HK-2 (cell line): Measurements from ENCODE around the gene RANBP10.

Experiments
- DNase-seq: peaks from one replicate; pipeline ENCODE4 v3.0.0-alpha.2; 2018; ENCODE audit not compliant: unreplicated experiment

The RANBP10 gene

DNA sequence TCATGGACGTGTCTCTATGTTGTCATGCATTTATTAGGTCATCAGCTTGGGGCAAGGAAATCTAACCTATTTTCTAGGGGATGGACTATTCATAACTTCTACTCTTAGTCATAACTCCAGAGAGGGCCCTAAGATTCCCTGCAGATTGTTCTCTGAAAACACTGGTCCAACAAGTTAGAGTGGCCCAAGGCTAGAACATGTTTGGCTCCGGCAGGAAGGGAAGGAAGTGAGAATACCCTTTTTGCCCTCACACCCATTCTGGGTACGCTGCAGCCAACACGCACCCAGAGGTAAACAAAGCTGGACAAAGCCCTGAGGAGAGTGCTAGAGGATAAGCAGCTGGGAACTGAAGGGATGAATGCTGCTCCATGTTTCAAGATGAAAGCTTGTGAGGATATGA is 129.8 kb downstream of the RANBP10 start:
- DNase-seq: no peak

DNA sequence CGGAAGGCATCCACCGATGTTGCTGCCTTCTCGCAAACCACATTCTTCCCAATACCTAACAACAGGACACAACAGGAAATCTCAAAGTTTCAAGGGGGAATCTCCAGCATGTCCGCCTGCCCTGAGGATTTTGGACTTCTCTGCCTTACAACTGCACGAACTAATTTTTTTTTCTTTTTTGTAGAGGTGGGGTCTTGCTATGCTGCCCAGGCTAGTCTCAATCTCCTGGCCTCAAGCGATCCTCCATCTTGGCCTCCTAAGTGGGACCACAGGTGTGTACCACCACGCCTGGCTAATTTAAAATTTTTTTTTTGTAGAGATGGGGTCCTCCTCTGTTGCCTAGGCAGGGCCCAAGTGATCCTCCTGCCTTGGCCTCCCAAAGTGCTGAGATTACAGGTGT is 130.4 kb downstream of the RANBP10 start:
- DNase-seq: no peak

DNA sequence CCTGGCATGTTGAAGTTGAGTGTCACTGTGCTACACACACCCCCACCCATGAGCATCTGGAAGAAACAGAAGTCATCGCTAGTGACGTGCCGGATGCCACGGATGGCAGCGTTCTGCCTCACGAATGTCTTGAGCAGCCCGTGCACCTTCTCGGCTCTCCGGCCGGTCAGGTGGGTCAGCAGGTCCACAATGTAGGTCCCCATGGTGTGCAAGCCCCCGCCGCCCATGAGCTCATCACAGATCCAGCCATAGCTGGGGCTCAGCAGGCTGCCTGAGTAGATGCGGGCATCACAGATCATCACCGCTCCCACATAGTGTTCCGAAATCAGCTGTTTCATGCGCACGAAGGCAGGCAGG is 130.8 kb downstream of the RANBP10 start:
- DNase-seq: no peak

DNA sequence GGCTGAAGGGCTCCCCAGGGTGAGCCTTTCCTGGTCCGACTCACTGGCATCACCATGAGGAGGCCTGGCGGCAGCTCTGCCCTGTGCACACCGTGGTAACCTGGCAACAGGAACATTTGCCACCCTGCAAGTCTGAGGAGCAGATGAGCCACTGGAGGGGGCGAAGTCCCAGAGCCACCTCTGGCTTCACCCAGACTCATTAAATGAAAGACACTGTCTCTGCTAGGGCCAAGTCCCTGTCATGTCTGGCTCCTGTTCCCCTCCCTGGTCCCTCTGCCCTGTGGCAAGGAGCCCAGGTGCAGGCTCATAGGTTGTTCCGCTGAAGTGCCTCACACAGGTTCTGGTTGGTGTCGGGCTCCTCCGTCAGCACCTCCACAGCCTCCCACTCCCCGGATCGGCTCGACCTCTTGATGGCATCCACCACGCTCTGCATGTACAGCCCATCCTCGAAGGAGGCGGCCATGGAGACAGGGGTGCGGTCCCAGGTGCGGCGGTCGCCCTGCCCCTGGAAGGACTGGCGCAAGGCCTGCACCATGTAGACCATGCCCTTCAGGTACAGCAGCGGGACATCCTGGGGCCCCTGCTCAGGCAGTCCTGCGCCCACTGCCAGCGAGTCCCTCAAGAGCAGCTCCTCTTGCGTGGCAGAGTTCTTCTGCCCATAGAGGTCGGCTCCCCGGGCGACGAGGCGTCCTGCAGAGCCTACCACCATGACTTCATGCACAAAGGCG is 131.3 kb downstream of the RANBP10 start:
- no peak for DNase-seq

DNA sequence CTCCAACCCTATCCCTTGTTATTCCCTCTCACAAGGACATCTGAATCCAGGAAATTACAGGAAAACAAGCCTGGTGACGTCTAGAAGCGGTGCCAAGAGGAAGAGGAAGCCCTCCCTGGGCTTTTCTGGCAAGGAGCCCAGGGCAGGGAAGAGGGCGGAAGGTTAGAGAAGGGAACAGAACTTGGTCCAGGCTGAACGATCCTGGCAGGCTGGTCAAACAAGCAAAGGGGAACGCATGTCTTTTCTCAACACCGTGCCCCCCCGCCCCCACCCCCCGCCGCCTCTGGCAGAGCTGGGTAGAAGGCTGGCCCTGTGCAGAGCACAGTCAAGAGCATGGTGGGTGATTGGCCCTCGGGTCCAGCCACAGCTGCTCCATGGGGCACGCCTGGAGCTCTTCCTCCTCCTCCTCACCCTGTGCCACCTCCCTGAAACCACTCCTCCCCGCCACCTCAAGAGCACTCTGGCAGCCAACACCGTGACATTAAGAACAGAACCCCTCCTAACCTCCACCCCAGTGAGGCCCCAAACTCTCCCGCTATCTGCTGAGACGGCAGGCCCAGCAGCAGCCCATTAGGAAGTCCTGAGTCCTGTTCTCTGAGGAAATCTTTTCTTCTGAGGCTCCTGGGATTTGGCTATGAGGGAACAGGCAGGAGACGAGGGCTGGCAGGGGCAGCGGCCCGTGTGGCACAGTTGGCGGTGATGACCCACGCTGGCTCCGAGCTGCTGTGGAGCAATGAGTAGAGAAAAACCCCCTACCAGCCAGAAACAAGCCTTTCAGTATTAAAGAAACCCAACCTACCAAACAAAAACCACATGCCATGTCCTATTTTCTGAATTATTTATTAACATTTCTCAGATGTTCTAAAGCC is 132.4 kb downstream of the RANBP10 start:
- DNase-seq: no peak
